Hepatocyte (in vitro differentiated cells): Measurements from ENCODE around the gene RYR3.

Experiments used
- EZH2 ChIP-seq: fragments of 200-600 bp; sonication (generic); IDR thresholded peaks from 2 replicates; pipeline ENCODE4 v1.6.1; 2016; ENCODE audit warnings: antibody characterized with exemption, mild to moderate bottlenecking, borderline replicate concordance
- EZH2phosphoT487 ChIP-seq: fragments of 200-600 bp; sonication (generic); IDR thresholded peaks from one replicate; pipeline ENCODE4 v1.6.1; 2018; ENCODE audit warnings: antibody characterized with exemption, mild to moderate bottlenecking, low read depth, moderate library complexity; ENCODE audit not compliant: unreplicated experiment, severe bottlenecking
- TF ChIP-seq, protein P1 (sequence below): fragments of 200-600 bp; sonication (generic); IDR thresholded peaks from 2 replicates; pipeline ENCODE4 v1.5.1; 2016; ENCODE audit warnings: antibody characterized with exemption, mild to moderate bottlenecking; ENCODE audit not compliant: poor library complexity

DNA sequence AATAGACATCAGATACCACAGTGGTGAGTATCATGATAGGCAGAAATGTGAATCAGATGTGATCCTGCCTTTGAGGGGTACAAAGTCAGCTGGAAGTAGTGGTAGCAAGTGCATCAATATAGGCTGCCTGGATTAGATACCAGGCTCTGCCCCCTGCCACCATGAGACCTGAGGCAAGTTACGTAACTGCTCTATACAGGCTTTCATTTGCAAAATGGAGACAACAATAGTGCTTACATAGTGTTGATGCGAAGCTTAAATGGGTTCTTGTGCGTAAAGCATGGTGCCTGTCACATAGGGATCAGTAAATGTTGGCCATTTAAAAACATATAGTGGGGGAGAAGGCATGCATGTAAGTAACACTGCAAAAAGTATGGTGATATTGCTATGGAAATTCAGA is 158.0 kb downstream of the RYR3 start:
- TF ChIP-seq, protein P1, sequence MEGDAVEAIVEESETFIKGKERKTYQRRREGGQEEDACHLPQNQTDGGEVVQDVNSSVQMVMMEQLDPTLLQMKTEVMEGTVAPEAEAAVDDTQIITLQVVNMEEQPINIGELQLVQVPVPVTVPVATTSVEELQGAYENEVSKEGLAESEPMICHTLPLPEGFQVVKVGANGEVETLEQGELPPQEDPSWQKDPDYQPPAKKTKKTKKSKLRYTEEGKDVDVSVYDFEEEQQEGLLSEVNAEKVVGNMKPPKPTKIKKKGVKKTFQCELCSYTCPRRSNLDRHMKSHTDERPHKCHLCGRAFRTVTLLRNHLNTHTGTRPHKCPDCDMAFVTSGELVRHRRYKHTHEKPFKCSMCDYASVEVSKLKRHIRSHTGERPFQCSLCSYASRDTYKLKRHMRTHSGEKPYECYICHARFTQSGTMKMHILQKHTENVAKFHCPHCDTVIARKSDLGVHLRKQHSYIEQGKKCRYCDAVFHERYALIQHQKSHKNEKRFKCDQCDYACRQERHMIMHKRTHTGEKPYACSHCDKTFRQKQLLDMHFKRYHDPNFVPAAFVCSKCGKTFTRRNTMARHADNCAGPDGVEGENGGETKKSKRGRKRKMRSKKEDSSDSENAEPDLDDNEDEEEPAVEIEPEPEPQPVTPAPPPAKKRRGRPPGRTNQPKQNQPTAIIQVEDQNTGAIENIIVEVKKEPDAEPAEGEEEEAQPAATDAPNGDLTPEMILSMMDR: no peak
- no peak for TF ChIP-seq EZH2
- TF ChIP-seq EZH2phosphoT487: no peak
